Left colon (tissue), 2 donors: ENCODE results near the gene RASGRP2. TPM values are rescaled to one million over a fixed set of nuclear protein-coding genes. Genes with fewer than 3 reads are reported as not detected.

Source experiments
- ATAC-seq: fragments of 200-7000 bp; cut with Tn5 transposase; one replicate; pipeline ENCODE4 v1.9.1; 2020; ENCODE audit warnings: mild to moderate bottlenecking, moderate library complexity
- DNase-seq, 2 donors: peaks; one replicate each; pipeline ENCODE4 v3.0.0-alpha.2; 2020
- intact Hi-C, 2 donors: fragments of 100-400 bp; cut with DNase I in 1 of 2; cut with micrococcal nuclease in 1 of 2; formaldehyde crosslinking; loops; one replicate each; pipeline versions ENCODE4 v1.11.2 to v1.14.0; 2022; cut with DNase I, micrococcal nuclease
- total RNA-seq, 2 donors: library from RNA; stranded (reverse); fragmentation: NEBNext Ultra II Directional; extraction: Animal tissue kit (Norgen Biotek cat#: 25700); gene quantifications; one replicate each; pipeline ENCODE4 v1.2.1, GENCODE V29; 2021
- donor health status: DM: no; HTN: no; CAD: no.
- donor health status: DM: yes; HTN: yes; CAD: no.

The RASGRP2 gene
- total RNA-seq, 2 donors from 2014 or later: 2.0 to 7.7 TPM

- peak; percentile 37 to 58 for DNase-seq
- ATAC-seq: peak; percentile 19
- intact Hi-C loops: no loop called here
Measured at GRCh38 chr11:64759722-64760719, 16.1 kb upstream of the RASGRP2 start, which contains the start of gene PYGM. Gene PYGM, minus strand, starts transcription at chr11:64759974. Its CDS starts 76 bp downstream, at chr11:64759898.

- intact Hi-C loops: no loop called here
- DNase-seq (peak in 1 of 2 donors; percentile 30), ATAC-seq (no peak)
Measured at GRCh38 chr11:64759131-64759721, 15.3 kb upstream of the RASGRP2 start.

GRCh38 chr11:64758330-64759079, 14.6 kb upstream of the RASGRP2 start:
- intact Hi-C loops: no loop called here
- DNase-seq (peak in 1 of 2 donors; percentile 10), ATAC-seq (no peak)

GRCh38 chr11:64757549-64758329, 13.8 kb upstream of the RASGRP2 start:
- intact Hi-C loops: no loop called here
- DNase-seq: no peak
- ATAC-seq: no peak

GRCh38 chr11:64755681-64756361, 11.9 kb upstream of the RASGRP2 start:
- intact Hi-C loops: no loop called here
- DNase-seq (no peak), ATAC-seq (no peak)

GRCh38 chr11:64754919-64755662, 11.1 kb upstream of the RASGRP2 start:
- intact Hi-C loops: no loop called here
- DNase-seq (no peak), ATAC-seq (no peak)

GRCh38 chr11:64754124-64754918, 10.4 kb upstream of the RASGRP2 start:
- intact Hi-C loops: no loop called here
- ATAC-seq (no peak), DNase-seq (no peak)

- intact Hi-C loops: no loop called here
- DNase-seq: no peak
- ATAC-seq: no peak
Measured at GRCh38 chr11:64753380-64754123, 9.6 kb upstream of the RASGRP2 start.

- DNase-seq: no peak
- ATAC-seq: no peak
Measured at GRCh38 chr11:64753019-64753379, 9.1 kb upstream of the RASGRP2 start.

GRCh38 chr11:64752175-64752970, 8.4 kb upstream of the RASGRP2 start:
- no peak for DNase-seq
- no peak for ATAC-seq
- intact Hi-C loops: no loop called here

More at GRCh38 chr11:64753019-64753379, 9.1 kb upstream of the RASGRP2 start:
- intact Hi-C loops: no loop called here

GRCh38 chr11:64751580-64751979, 7.6 kb upstream of the RASGRP2 start:
- intact Hi-C loops: no loop called here
- DNase-seq (no peak), ATAC-seq (no peak)

- ATAC-seq (no peak), DNase-seq (no peak)
- intact Hi-C loops: no loop called here
Measured at GRCh38 chr11:64751136-64751535, 7.2 kb upstream of the RASGRP2 start.

GRCh38 chr11:64750361-64751054, 6.6 kb upstream of the RASGRP2 start:
- intact Hi-C loops: no loop called here

GRCh38 chr11:64747961-64748665, 4.2 kb upstream of the RASGRP2 start:
- ATAC-seq: no peak
- DNase-seq: no peak

More at GRCh38 chr11:64750361-64751054, 6.6 kb upstream of the RASGRP2 start:
- ATAC-seq: no peak
- DNase-seq: no peak

More at GRCh38 chr11:64747961-64748665, 4.2 kb upstream of the RASGRP2 start:
- intact Hi-C loops: no loop called here
